WTC11 (cell line): ENCODE measurements around the gene TTLL5.

Source experiments
- HMGA2 ChIP-seq: fragments of 250-450 bp; sonication (Bioruptor Pico); IDR thresholded peaks from 2 replicates; pipeline ENCODE4 v1.4.0; 2021; ENCODE audit warnings: mild to moderate bottlenecking, moderate library complexity
- OVOL2 ChIP-seq: fragments of 250-450 bp; sonication (Bioruptor Pico); IDR thresholded peaks from 2 replicates; pipeline ENCODE4 v1.9.0; 2021; ENCODE audit warnings: mild to moderate bottlenecking, borderline replicate concordance
- TP53 ChIP-seq: sonication (generic); formaldehyde crosslinking; IDR thresholded peaks from 2 replicates; pipeline ENCODE4 v1.8.1; 2023; ENCODE audit warnings: mild to moderate bottlenecking, missing genetic modification reagents
- TF ChIP-seq, protein P1 (sequence below): fragments of 200-600 bp; IDR thresholded peaks from 2 replicates; pipeline ENCODE4 v1.8.0; 2022; ENCODE audit warnings: antibody characterized with exemption

- no peak for TF ChIP-seq OVOL2 (CRISPR knock-in tag)
- TF ChIP-seq, protein P1, sequence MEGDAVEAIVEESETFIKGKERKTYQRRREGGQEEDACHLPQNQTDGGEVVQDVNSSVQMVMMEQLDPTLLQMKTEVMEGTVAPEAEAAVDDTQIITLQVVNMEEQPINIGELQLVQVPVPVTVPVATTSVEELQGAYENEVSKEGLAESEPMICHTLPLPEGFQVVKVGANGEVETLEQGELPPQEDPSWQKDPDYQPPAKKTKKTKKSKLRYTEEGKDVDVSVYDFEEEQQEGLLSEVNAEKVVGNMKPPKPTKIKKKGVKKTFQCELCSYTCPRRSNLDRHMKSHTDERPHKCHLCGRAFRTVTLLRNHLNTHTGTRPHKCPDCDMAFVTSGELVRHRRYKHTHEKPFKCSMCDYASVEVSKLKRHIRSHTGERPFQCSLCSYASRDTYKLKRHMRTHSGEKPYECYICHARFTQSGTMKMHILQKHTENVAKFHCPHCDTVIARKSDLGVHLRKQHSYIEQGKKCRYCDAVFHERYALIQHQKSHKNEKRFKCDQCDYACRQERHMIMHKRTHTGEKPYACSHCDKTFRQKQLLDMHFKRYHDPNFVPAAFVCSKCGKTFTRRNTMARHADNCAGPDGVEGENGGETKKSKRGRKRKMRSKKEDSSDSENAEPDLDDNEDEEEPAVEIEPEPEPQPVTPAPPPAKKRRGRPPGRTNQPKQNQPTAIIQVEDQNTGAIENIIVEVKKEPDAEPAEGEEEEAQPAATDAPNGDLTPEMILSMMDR, result no peak
- TF ChIP-seq TP53 (CRISPR knock-in tag), result no peak
- TF ChIP-seq HMGA2 (CRISPR knock-in tag), result no peak
These were observed 250.8 kb downstream of the TTLL5 start for GRCh38 chr14:75911883-75912282.
